NCI-H1436 treated with DMSO at 0.1 percent for 48 hours (cell line): ENCODE measurements around the gene FCN3.
"Not testable (repeated sequence)": the region's sequence is repeated elsewhere in the genome, so short reads cannot be mapped to it uniquely, and the experiment has no call there.

Experiments
- DNase-seq: peaks from one replicate; lab custom pipeline; 2025; lab: John Stamatoyannopoulos, UW

The FCN3 gene

DNA sequence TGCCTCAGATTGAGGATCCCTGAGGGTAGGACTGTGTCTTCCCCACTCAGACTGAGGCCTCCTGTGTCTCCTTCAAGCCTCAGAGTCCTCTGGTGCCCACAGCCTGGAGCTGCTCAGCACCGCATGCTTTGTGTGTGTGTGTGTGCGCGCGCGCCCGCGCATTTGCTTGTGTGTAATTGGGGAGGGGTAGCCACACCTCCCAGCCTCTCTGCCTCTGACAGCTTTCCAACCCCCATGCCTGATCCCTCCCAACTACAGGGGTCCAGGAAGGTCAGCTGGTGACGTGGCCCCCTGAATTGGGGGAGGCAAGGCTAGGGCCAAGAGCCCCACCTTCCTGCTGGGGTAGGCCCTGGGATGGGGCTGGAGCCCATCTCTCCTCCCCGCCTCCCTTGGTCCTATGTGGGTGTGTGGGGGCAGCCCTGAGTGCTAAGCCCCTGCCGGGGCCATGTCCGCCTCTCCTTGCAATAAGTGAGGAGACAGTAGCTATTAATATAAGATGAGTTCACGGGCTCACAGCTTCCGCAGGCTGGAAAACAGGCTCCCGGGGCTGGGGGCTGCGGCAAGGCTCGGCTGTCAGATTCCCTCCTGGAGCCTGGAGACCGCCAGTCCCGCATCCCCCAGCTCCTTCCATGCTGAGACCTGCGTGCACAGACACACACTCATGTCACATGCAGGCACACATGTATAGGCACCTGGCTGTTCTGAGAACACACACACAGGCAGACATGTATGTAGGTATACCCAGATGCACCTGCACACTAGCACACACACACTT, 24.8 kb upstream of the FCN3 start:
- DNase-seq, result no peak

DNA sequence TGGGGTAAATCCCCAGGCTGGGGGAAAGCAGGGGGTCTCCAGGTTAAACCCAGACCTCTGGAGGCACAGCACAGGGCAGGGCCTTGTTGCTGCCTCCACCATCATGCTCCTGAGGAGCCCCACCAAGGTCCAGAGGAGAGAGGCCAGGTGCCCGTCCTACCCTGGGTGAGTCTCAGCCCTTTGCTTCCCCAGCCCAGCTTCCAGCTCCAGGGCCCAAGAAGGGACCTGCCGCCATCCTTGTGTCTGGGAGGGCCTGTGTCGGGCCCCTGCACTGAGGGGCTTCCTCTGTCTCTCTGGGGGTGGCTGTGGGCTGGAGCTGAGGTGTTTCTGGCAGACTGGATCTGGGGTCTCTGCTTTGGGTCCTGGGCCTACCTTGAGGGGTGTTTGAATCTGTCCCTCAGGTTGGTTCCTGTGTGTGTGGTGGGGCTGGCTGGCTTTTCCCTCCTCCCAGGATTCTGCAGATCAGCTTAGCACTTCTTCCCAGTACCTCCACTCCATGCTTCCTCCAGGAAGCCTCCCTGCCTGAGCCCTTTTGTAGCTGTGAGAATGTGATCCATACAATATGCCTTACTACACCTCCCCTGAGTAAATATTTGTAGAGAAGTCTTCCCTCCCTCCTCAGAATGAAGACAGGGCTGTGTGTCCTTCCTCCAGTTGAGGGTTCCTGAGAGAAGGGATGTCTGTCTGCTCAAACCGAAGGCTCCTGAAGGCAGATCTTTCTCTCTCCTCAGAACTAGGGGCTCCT, 24.0 kb upstream of the FCN3 start:
- DNase-seq, result no peak

DNA sequence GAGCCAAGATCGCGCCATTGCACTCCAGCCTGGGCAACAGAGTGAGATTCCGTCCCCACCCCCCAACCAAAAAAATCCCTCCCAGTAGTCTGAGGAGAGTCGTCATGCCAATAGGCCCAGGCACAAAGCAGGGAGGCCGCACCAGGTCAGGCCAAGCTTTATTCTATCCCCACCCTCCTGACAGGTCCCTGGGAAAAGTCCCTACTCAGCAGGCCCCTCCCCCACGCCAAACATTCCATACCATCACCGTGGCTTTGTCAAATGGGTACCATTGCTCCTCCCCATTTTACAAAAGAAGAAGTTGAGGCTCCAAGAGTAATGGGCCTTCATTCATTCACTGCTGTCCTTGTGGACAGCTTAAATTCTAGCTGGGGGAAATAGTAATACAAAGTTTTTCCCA, 23.1 kb upstream of the FCN3 start:
- DNase-seq, result no peak

DNA sequence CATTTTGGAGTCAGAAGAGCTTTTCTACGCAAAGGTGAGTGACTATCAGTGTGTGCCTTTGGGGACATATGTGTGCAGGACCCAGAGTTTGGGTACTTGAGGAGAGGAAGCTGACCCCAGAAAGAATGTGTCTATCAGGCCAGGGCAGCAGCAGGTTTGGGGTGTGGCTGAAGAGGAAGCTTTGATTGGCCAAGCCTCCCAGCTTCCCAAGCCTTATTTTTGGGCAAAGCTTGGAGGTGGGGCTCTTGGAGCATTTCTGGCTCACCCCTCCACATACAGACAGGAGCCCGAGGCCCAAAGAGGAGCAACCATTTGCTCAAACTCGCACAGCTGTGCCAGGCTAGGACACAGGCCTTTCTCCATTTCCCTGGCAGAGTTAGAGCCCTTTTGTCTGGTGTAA, 22.5 kb upstream of the FCN3 start:
- DNase-seq, result no peak

DNA sequence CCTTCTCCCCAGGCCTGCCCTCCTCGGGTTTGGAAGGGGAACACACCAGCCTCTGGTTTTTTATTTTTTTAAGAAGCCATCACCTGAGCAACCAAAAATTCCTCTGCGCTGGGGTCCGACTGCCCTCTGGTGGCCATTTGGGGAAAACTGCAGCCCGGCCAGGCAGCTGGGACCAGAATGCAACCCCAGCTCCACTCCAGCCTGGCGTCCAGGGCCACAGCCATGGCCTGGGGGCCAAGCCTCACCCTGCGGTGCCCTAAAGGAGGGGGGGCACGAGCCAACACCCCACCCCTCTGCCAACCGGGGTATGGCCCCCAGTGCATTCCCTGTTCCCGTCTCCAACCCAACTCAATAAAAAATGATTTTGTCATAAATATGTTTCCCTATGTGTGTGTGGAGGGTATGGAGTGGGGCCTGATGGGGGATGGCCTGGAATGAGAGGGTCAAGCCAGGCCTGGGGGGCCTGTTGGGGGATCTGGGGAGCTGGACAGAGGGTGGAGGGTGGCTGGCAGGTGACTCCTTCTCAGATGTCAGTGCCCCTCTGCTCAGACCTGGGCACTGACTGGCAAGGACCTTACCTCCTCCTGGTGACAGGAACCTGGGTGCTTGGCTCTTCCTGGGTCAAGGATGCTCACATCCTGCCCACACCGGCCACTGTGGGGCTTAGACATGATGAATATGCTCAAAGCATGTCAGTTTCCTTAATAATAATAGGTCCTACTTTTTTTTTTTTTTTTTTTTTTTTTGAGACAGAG, 21.0 kb upstream of the FCN3 start:
- no peak for DNase-seq

DNA sequence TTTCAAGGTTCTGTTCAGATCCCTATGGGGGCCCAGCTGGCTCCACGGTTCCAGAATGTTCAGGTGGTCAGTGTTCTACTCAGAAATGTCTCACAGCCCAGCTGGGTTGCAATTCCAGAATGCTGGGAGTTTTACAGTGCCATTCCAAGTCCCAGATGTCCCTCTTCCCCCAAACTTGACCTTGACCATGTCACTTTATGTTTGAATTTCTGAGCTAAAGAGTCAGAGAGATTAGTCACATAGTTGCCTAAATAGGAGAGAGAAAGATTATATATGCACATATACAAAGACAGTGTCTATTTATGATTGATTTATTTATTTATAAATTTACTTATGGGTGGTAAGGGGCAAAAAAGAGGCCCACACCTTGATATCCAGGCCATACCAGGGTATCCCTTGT, 20.3 kb upstream of the FCN3 start:
- no peak for DNase-seq

DNA sequence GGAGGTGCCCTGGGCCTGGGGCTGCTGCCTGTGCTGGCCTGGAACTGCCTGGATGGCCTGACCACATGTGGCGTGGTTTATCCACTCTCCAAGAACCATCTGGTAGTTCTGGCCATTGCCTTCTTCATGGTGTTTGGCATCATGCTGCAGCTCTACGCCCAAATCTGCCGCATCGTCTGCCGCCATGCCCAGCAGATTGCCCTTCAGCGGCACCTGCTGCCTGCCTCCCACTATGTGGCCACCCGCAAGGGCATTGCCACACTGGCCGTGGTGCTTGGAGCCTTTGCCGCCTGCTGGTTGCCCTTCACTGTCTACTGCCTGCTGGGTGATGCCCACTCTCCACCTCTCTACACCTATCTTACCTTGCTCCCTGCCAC, 19.6 kb upstream of the FCN3 start:
- no peak for DNase-seq

DNA sequence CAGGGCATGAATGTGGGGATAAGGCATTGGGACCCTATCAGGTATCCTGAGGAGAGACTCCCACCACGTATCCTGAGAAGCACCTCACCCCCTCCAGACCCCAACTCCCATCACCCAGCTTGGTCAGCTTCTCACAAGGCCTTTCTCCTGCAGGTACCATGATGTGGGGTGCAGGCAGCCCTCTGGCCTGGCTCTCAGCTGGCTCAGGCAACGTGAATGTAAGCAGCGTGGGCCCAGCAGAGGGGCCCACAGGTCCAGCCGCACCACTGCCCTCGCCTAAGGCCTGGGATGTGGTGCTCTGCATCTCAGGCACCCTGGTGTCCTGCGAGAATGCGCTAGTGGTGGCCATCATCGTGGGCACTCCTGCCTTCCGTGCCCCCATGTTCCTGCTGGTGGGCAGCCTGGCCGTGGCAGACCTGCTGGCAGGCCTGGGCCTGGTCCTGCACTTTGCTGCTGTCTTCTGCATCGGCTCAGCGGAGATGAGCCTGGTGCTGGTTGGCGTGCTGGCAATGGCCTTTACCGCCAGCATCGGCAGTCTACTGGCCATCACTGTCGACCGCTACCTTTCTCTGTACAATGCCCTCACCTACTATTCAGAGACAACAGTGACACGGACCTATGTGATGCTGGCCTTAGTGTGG, 19.1 kb upstream of the FCN3 start:
- no peak for DNase-seq

DNA sequence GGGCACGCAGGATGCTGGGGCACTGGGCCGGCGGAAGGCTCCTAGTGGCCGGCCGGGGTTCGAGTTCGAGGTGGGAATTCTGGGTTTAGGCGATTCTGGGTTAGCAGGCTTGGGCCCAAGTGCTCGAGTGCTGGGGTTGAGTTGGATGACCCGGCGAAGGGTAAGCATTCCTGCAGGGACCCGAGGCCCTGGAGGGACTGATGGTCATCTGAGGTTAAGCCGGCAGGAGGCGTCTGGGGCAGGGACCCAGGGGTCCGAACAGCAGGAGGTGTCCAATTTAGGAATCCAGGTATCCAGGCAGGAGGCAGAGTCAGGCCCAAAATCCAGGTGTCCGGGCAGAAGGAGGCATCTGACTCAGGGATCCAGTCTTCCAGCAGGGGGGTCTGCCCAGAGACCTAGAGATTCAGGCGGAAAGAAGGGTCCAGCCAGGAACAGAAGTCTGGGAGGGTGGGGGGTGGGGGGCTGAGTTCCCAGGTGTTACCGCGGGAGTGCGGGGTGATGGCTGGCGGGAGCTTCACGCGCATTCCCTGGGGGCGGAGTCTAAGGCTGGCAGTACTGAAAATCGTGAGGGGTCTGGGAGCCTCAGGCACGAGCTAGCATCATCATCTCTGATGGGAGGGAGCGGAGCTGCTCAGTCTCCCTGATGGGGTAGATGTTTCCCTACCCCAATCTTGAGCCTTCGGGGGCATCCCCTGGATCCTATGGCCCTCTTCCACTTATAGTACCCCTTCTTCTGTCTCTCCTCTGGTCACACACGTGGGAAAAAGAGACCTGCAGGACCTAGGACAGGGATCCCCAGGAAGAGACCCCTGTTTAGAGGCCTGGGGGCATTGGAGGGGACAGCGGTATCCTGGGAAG, 18.4 kb upstream of the FCN3 start:
- no peak for DNase-seq

DNA sequence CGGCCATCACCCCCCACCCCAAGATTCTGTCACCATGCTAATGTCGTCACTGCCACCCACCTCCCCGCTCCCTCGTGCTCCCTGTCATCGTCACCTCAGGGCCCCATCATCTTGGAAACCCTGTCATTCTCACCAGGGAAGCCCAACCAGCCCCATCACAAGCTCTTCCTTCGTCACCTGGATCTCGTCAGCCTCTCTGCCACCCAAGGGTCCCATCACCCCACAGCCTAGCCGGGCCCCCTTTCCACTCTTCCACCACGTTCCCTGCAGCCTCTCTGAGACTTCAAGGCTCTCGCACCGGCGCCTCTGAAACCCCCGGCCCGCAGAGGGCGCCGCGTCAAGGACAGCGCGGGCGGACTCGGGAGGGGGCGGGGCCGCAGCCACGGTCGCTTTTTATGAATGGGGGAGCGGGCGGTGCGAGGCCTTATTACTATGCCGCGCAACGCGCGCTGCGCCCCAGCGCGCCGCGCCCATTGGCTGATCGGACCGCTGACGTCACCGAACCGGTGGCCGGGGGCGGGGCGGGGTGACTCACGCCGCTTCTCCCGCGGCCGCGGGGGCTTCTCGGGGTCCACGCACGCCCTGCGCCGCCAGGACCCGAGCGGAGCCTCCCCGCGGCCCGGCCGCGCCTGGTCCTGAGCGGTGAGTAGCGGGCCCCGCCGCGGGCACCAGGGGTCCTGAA, 17.6 kb upstream of the FCN3 start, which contains the start of gene GPR3:
TSS of gene GPR3 (plus strand) at position 527 of the 682 bp plus-strand sequence. CDS start 1,177 bp downstream, outside the sequence.
- peak; percentile 64 for DNase-seq

DNA sequence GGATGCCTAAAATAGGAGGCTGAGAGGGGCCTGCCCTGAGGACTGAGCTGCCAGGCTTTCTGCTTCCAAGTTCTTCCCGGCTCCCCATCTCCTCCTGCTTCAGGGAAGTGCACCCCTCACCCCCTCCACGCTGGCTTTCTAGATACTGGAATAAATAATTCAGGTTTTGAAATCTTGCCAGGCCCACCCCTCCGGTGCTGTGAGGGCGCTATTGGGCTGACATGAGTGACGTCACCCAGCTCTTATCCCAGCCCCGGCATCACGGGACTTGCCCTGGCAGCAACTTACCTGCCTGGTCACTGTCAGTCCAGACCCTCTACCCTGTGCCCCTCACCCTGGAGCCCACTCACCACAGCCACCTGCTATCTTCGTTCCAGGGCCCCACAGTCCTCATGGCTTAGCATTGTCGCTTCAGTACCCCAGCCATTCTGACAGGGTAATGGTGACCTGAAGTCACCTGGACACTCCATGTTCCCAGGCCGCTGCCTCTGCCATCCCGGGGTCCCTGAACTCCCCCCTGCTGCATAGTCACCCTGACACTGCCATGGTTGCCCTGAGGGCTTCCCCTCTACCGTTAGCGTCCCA, 17.0 kb upstream of the FCN3 start:
- no peak for DNase-seq

DNA sequence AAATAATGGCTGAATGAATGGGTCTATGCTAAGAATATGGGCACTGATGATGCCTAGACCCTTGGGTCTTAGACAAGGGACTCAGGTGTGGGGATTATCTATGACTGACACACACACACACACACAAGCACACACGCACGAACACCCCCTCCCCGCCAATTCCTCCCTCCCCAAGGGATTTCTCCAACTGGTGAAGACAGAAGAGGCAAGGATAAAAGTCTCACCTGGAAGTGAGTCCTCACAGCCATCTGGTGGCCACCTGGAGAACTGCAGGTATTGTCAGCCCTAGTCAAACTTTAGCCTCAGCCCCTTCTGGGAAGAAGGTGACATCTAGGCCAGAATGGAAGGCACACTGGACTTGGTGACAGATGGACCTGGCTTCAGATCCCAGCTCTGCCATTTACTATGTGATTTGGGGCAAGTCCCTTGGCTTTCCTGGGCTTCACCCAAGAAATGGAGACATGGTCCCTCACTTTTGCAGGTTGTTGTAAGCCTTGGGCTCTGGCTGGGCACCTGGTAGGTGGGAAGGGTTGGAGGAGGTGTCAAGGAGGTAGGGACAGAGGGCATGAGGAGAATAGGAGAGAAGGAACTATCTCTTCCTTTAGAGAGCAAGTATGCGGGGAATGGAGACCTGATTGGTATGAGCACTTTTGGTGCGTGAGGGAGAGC, 13.8 kb upstream of the FCN3 start:
- no peak for DNase-seq

DNA sequence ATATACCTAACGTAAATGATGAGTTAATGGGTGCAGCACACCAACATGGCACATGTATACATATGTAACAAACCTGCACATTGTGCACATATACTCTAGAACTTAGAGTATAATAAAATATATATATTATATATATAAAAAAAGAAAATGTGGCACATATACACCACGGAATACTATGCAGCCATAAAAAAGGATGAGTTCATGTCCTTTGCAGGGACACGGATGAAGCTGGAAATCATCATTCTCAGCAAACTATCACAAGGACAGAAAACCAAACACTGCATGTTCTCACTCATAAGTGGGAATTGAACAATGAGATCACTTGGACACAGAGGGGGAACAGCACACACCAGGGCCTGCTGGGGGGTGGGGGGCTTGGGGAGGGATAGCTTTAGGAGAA, 10.2 kb upstream of the FCN3 start:
- not testable (repeated sequence) for DNase-seq

DNA sequence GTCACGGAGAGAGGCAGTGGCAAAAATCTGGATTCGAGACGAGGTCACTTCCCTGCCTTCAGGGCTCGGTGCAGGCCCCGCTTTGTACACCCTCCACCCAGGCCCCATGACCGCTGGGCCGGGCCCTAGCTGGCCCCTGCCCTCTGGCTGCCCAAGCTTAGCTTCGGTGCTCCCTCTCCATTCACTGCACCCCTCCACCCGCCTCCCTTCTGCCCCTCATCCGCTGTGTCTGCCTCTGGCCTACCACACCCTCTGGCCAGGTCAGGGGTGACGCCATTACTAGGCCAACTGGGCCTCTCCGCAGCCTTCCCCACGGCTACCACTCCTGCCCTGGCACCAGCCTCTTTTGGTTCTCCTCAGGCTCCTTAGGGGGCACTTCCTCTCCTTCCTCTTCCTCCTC, 9.0 kb upstream of the FCN3 start:
- DNase-seq, result no peak

DNA sequence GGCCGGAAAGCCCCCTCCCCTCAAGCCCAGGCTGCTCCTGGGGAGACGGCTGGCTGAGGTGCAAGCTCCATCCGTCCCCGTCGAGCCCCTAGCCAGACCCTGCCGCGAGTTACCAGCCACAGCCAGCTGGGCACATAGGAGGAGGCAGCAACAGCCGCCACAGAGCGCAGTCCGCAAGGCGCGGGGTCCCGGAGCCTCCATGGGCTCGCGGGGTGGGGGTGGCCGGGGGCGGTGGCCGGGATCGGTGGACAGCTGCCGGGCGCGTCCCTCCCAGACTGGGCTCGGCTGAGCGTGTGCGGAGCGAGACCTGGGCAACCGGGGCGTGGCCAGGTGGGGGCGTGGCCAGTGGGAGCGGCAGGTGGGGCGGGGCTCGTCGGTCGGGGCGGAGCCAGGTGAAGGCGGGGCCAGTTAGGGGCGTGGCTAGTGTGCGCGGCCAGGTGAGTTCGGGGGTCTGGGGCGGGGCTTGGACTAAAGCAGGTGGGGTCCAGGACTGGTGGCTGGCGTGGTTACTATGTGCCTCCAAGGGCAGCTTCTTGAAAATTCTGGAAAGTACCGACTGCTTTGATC, 8.5 kb upstream of the FCN3 start, which contains the start of gene CD164L2:
TSS of gene CD164L2 (minus strand) at position 295 of the 567 bp plus-strand sequence. CDS start at position 201, 94 bp downstream.
- no peak for DNase-seq

DNA sequence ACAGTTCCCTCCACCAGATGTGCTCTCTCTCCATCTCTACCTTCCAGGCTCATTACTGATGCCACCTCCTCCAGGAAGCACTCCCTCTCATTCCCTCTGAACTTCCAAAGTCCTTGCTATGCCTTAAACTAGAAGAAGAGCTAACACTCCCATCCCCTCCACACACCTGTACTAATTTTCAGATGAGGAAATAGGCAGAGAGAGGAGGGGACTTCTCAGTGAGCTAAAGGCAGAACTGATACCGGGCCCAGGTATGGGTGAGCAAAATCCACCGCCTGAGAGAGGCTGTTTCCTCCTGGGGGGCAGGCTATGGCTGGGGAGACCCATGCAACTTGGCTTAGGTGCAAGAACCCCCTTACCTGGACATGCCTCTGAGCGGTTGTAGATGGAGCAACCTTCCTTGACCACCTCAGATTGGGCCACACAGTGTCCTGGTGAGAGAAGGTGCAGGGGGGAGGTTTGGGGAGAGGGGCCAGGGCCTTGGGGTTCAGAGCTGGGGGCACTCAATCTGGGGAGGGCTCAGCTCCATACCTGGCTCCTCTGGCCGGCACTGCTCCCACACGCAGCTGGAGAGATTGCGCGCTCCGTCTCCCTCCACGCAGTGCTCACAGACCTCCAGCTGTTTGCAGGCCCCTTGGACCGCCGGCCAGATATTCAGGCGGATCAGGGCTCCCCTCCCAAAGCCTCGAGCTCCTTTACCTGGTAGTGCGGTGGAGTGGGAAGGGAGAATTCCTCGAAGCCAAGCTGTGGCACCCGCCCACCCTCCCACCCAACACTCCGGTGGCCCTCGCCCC, 7.5 kb upstream of the FCN3 start:
- DNase-seq, result no peak

DNA sequence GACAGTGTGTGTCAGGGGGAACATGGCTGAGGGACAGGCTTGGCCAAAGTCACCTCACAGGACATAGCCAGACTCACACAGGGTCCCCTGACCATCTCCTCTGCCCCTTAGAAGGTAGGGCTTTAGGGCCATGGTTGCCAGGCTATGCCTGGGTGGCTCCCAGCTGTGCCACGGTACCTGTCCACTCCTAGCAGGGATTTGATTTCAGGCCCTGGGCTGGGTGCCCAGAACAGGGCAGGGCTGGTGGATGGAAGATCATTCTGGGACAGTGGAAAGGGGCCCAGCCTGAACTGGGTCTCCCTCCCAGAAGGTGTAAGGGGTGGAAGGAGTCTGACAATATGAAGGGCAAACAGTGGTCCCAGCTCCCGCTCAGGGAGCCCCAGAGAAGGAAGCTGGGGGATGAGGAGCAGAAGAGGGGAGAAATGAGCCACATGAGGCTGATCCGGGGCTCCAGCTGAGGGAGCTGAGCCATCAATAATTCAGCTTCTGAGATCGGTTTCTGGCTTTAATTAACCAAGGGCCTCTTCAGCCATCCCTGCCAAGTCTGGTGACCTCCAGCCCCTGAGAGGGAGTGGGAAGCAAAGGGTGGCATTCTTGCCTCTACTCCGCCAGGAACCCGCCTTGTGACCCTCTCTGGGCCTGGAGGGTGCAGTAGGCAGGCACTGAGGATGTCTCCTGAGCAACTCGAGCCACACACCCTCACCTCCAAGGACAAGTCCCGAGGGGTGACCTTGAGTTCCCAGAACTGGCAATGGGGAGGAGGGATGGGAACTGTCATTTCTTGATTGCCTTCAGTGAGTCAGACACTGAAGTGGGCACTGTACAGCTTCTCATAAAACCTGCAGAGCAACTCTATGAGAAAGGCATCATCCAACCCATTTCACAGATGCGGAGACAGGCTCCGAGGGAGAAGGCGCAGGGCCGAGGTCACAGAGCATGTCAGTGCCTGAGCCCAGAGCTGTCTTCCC, 6.4 kb upstream of the FCN3 start:
- no peak for DNase-seq
